ENCODE data around the gene CASP10. TPM values are rescaled to one million over a fixed set of nuclear protein-coding genes. Genes with fewer than 3 reads are reported as not detected.

The CASP10 gene
- total and polyA plus RNA-seq, 2 of the 13 experiments (the other 11 are each of a cell fraction or from before 2014, with no cell fraction given): 22.2 to 23.8 TPM

DNA sequence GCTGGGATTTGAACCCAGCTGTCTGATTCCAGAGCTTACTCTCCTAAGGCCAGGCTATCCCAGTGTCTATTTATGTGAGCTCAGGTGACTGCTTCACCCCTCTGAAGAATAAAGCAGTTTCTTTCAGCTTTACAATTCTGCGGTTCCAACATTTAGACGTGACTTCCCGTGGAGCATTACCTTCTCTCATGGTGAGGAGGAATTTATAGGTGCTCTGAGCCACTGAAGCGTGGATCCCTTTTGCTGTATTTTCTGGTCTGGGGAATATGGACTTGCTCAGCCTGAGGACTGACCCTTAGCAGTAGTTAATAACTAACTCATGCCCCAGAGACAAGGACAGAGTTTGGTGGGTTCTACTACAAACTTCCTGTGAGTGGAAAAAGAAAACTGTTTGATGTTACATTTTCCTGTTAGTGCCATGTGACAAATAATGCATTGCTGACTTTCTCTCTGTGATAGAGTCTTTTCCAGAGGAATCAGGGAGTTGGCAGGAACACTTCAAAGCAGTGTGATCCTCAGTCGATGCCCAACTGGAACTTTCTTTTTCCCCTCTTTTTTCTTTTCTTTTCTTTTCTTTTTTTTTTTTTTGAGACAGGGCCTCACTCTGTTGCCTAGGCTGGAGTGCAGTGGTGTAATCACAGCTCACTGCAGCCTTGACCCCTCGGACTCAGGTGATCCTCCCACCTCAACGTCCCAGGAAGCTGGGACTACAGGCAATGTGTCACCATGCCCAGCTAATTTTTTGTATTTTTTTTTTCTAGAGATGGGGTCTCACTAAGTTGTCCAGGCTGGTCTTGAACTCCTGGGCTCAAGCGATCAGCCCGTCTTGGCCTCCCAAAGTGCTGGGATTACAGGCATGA is 21.9 kb downstream of the CASP10 start (continued):
- TF ChIP-seq DNMT1 (CRISPR knock-in tag; IDR thresholded peaks at IDR 0.05) (no peak), NR2F1 (CRISPR knock-in tag; IDR thresholded peaks at IDR 0.05) (peak; percentile 75 to 86), NPAS2 (CRISPR knock-in tag; IDR thresholded peaks at IDR 0.05; ENCODE audit: borderline replicate concordance) (no peak), NFE2 (CRISPR knock-in tag; IDR thresholded peaks at IDR 0.05) (no peak), ZSCAN30 (CRISPR knock-in tag; IDR thresholded peaks at IDR 0.05) (peak; percentile 81; the same call in 1 of the 2 replicates), TMF1 (CRISPR knock-in tag; IDR thresholded peaks at IDR 0.05; ENCODE audit: low read depth) (0 out of 2 replicates have a peak, but pooled peaks have one; percentile 30), FOXC1 (CRISPR knock-in tag; IDR thresholded peaks at IDR 0.05; ENCODE audit: borderline replicate concordance) (0 out of 2 replicates have a peak, but pooled peaks have one; percentile 39), ZNF350 (CRISPR knock-in tag; IDR thresholded peaks at IDR 0.05; ENCODE audit: borderline replicate concordance, low read depth) (peak; percentile 89; the same call in 1 of the 2 replicates), CBX1 (IDR thresholded peaks at IDR 0.05; ENCODE audit: low read depth) (peak; percentile 40), MBD4 (IDR thresholded peaks at IDR 0.05; ENCODE audit: borderline replicate concordance, low read length) (peak; percentile 71; the same call in 1 of the 2 replicates), MEIS1 (CRISPR knock-in tag; IDR thresholded peaks at IDR 0.05; ENCODE audit: borderline replicate concordance) (peak; percentile 11; the same call in 1 of the 2 replicates), ZNF605 (CRISPR knock-in tag; IDR thresholded peaks at IDR 0.05) (peak; percentile 91), ZNF776 (CRISPR knock-in tag; IDR thresholded peaks at IDR 0.05) (no peak), ZMAT3 (CRISPR knock-in tag; conservative IDR thresholded peaks at IDR 0.05) (no peak; the same call in 1 of the 2 replicates), ZNF790 (CRISPR knock-in tag; IDR thresholded peaks at IDR 0.05; ENCODE audit: borderline replicate concordance) (no peak), BCL6 (CRISPR knock-in tag; IDR thresholded peaks at IDR 0.05) (0 out of 2 replicates have a peak, but pooled peaks have one; percentile 8), NR2C2 (CRISPR knock-in tag; IDR thresholded peaks at IDR 0.05; ENCODE audit: borderline replicate concordance) (peak; percentile 85), RORA (CRISPR knock-in tag; IDR thresholded peaks at IDR 0.05) (peak; percentile 97), ZNF251 (CRISPR knock-in tag; IDR thresholded peaks at IDR 0.05) (no peak)
- TF ChIP-seq, protein P1, sequence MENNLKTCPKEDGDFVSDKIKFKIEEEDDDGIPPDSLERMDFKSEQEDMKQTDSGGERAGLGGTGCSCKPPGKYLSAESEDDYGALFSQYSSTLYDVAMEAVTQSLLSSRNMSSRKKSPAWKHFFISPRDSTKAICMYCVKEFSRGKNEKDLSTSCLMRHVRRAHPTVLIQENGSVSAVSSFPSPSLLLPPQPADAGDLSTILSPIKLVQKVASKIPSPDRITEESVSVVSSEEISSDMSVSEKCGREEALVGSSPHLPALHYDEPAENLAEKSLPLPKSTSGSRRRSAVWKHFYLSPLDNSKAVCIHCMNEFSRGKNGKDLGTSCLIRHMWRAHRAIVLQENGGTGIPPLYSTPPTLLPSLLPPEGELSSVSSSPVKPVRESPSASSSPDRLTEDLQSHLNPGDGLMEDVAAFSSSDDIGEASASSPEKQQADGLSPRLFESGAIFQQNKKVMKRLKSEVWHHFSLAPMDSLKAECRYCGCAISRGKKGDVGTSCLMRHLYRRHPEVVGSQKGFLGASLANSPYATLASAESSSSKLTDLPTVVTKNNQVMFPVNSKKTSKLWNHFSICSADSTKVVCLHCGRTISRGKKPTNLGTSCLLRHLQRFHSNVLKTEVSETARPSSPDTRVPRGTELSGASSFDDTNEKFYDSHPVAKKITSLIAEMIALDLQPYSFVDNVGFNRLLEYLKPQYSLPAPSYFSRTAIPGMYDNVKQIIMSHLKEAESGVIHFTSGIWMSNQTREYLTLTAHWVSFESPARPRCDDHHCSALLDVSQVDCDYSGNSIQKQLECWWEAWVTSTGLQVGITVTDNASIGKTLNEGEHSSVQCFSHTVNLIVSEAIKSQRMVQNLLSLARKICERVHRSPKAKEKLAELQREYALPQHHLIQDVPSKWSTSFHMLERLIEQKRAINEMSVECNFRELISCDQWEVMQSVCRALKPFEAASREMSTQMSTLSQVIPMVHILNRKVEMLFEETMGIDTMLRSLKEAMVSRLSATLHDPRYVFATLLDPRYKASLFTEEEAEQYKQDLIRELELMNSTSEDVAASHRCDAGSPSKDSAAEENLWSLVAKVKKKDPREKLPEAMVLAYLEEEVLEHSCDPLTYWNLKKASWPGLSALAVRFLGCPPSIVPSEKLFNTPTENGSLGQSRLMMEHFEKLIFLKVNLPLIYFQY (CRISPR knock-in tag; IDR thresholded peaks at IDR 0.05; ENCODE audit: borderline replicate concordance): 0 out of 2 replicates have a peak, but pooled peaks have one; percentile 15
- TF ChIP-seq, protein P2, sequence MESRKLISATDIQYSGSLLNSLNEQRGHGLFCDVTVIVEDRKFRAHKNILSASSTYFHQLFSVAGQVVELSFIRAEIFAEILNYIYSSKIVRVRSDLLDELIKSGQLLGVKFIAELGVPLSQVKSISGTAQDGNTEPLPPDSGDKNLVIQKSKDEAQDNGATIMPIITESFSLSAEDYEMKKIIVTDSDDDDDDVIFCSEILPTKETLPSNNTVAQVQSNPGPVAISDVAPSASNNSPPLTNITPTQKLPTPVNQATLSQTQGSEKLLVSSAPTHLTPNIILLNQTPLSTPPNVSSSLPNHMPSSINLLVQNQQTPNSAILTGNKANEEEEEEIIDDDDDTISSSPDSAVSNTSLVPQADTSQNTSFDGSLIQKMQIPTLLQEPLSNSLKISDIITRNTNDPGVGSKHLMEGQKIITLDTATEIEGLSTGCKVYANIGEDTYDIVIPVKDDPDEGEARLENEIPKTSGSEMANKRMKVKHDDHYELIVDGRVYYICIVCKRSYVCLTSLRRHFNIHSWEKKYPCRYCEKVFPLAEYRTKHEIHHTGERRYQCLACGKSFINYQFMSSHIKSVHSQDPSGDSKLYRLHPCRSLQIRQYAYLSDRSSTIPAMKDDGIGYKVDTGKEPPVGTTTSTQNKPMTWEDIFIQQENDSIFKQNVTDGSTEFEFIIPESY (CRISPR knock-in tag; IDR thresholded peaks at IDR 0.05): no peak

Measured in HepG2 (cell line).